Tibial nerve (tissue), 4 donors: Measurements from ENCODE around the gene FRK.

Experiments used
- EP300 ChIP-seq, 2 donors: sonication (generic); formaldehyde crosslinking; IDR thresholded peaks; one replicate each; pipeline ENCODE4 v1.6.1; 2017; ENCODE audit warnings: antibody characterized with exemption in 2 of 2, mild to moderate bottlenecking in 1 of 2
- TF ChIP-seq, protein P1 (sequence below), 5 experiments: fragments of 200-600 bp in 3 of 5; fragments of 450-650 bp in 2 of 5; sonication (generic) in 3 of 5; IDR thresholded peaks; one replicate each; pipeline ENCODE4 v1.5.1; 2016 to 2019; ENCODE audit warnings: antibody characterized with exemption in 5 of 5, mild to moderate bottlenecking in 3 of 5, moderate library complexity in 2 of 5

DNA sequence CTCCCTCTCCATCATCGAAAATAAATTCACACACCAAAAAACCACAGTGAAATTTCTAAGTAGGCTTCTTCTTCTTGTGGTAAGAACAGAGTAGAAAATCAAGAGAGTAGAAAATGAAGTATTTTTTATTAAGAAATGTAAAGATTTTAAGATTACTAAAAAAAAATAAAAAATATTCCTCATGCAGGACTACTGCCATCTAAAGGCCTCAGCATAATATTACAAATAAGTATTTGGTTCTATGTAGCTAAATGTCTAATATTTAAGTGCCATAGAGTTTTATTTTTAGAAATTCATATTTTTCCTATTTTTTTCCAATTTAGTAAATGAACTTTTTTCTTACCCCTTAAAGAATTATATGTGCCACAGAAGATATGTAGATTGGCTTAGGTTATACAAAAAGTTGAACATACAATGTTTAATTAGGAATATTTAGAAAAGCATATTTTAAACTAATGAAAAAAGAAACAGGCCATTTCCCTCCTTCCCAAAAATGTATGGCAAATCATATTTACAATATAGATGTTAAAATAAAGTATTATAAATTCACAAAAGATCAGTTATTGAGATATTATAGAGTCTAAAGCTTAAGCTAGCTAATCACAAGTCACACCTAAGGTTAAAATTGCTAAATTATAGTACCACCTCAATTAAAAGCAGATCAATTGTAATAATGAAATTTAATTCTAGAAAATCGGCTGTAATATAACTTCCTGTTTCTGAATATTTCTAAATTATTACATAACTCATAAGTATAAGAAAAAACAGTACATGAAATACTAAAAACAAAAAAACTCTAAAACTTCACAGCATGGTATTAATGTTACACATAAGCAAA lies 36.5 kb upstream of the FRK start:
- no peak for TF ChIP-seq EP300 (IDR thresholded peaks at IDR 0.05)
- TF ChIP-seq, protein P1, sequence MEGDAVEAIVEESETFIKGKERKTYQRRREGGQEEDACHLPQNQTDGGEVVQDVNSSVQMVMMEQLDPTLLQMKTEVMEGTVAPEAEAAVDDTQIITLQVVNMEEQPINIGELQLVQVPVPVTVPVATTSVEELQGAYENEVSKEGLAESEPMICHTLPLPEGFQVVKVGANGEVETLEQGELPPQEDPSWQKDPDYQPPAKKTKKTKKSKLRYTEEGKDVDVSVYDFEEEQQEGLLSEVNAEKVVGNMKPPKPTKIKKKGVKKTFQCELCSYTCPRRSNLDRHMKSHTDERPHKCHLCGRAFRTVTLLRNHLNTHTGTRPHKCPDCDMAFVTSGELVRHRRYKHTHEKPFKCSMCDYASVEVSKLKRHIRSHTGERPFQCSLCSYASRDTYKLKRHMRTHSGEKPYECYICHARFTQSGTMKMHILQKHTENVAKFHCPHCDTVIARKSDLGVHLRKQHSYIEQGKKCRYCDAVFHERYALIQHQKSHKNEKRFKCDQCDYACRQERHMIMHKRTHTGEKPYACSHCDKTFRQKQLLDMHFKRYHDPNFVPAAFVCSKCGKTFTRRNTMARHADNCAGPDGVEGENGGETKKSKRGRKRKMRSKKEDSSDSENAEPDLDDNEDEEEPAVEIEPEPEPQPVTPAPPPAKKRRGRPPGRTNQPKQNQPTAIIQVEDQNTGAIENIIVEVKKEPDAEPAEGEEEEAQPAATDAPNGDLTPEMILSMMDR (IDR thresholded peaks at IDR 0.05), result peak in 3 of 5 experiments; percentile 30 to 48 (median 46)
